HUES48 (cell line): ENCODE measurements around the gene LAYN.

Experiments
- H3K27ac ChIP-seq: one replicate; pipeline ENCODE4 v1.7.0; 2013; ENCODE audit warnings: low read depth, low read length, inconsistent platforms
- H3K27me3 ChIP-seq: 2 replicates; pipeline ENCODE4 v1.6.1; 2013; ENCODE audit warnings: mild to moderate bottlenecking, low read length; ENCODE audit not compliant: control insufficient read depth, insufficient read depth
- H3K36me3 ChIP-seq: 2 replicates; pipeline ENCODE4 v1.6.1; 2013; ENCODE audit warnings: low read length; ENCODE audit not compliant: control insufficient read depth, insufficient read depth
- H3K4me1 ChIP-seq: 2 replicates; pipeline ENCODE4 v1.6.1; 2013; ENCODE audit warnings: mild to moderate bottlenecking, low read length; ENCODE audit not compliant: control insufficient read depth, insufficient read depth
- H3K4me3 ChIP-seq: 2 replicates; pipeline ENCODE4 v1.5.1; 2013; ENCODE audit warnings: mild to moderate bottlenecking, low read depth, low read length
- H3K9ac ChIP-seq: 2 replicates; pipeline ENCODE4 v1.6.1; 2013; ENCODE audit warnings: mild to moderate bottlenecking, low read depth, low read length, moderate library complexity
- H3K9me3 ChIP-seq: 2 replicates; pipeline ENCODE4 v1.6.1; 2013; ENCODE audit warnings: low read length; ENCODE audit not compliant: control insufficient read depth, insufficient read depth

Gene LAYN

DNA sequence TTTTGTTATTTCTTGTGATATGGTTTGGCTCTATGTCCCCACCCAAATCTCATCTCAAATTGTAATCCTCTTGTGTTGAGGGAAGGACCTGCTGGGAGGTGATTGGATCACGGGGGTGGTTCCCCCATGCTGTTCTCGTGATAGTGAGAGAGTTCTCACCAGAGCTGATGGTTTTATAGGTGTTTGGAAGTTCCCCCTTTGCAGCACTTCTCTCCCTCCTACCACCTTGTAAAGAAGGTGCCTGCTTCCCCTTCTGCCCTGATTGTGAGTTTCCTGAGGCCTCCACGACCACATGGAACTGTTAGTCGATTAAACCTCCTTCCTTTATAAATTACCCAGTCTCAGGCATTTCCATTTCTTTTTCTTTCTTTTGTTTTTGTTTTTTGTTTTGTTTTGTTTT, 37.3 kb downstream of the LAYN start:
- Histone ChIP-seq H3K9ac (no peak overlapping the region), H3K9me3 (no peaks in the 10 kb centered on the region), H3K27ac (no peak overlapping the region), H3K27me3 (no peaks in the 10 kb centered on the region), H3K36me3 (no peaks in the 10 kb centered on the region), H3K4me3 (no peak overlapping the region), H3K4me1 (peaks cover 3% of the 10 kb centered on the region)

DNA sequence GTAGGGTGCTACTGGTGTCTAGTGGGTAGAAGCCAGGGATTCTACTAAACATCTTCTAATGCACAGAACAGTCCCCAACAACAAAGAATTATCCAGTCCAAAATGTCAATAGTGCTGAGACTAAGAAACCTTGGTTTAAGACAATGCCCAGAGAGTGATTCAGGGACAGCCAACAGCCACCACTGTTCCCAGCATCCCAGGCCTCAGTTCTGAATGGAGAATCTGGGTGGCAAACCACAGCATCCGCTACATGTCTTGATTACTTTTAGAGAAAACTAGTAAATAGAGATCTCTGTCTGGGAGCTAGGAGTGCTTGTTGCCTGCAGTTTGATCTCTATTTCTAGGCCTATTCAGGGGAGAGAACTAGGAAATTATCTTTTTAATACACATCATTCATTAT, 40.8 kb downstream of the LAYN start:
- no peaks in the 10 kb centered on the region for H3K36me3 ChIP-seq
- H3K4me1 ChIP-seq: no peaks in the 10 kb centered on the region; the same call in 1 of the 2 replicates
- H3K27me3 ChIP-seq: no peaks in the 10 kb centered on the region
- H3K4me3 ChIP-seq: no peak overlapping the region
- H3K9me3 ChIP-seq: no peaks in the 10 kb centered on the region
- H3K27ac ChIP-seq: no peak overlapping the region
- H3K9ac ChIP-seq: no peak overlapping the region

DNA sequence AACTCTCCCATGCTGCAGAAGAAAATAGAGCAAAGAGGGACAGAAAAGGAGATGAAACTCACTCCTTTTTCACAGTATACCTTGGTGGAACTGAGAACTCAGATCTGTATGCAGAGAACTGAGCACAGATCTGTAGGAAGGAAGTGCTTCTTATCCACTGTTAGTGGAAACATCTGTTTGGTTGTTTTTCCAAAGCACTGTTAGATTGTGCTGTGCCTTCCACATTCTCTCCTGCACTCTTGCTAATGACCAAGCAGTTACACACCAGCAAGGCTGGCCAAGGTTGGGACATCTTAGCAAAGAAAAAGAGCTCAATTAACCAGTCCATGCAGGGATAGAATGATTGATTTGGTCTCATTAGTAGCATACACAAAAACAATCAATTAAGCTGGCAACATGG, 41.6 kb downstream of the LAYN start:
- H3K36me3 ChIP-seq: no peaks in the 10 kb centered on the region
- no peaks in the 10 kb centered on the region for H3K9me3 ChIP-seq
- H3K4me3 ChIP-seq: no peak overlapping the region
- H3K9ac ChIP-seq: no peak overlapping the region
- no peak overlapping the region for H3K27ac ChIP-seq
- peaks cover 4% of the 10 kb centered on the region; the same call in 1 of the 2 replicates for H3K4me1 ChIP-seq
- no peaks in the 10 kb centered on the region for H3K27me3 ChIP-seq

DNA sequence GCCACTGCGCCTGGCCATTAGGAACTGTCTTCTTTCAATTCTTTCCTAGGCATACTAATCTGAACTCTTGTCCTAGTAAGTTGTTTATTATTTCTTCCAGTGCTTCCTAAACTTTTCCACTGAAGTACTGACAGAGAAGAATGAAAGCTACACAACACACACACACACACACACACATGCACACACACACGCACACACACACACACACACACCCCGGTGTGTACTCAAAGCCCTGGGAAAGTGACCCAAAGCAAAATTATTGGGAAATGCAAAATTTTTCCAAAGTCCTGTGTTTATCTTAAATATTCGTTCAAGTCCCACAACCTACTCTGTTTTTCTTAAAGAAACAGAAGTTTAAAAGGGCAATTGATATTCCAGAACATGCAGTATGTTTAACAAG, 42.4 kb downstream of the LAYN start:
- Histone ChIP-seq H3K36me3 (no peaks in the 10 kb centered on the region), H3K9me3 (no peaks in the 10 kb centered on the region), H3K9ac (no peak overlapping the region)

DNA sequence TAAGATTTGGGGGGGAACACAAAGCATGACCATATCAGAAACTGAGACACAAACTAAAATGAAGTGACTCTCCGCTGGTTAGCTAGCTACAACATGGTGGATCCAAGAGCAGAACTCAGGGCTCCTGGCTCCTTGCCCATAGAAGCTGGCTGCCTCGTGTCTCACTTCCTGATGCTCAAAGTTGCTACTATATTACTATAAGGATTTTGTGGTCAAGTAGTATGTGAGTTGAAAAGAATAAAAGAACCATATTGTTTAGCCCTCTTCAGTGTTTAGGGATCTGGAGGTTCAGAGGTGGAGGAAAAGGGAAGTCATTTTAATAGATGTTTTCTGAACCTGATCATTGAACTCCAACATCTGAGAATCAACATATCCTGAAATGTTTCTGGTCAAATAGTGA, 44.9 kb downstream of the LAYN start:
- H3K9me3 ChIP-seq: no peaks in the 10 kb centered on the region
- peaks cover 4% of the 10 kb centered on the region; the same call in 1 of the 2 replicates for H3K4me1 ChIP-seq
- H3K36me3 ChIP-seq: no peaks in the 10 kb centered on the region
- H3K9ac ChIP-seq: no peak overlapping the region
- H3K27me3 ChIP-seq: no peaks in the 10 kb centered on the region
- H3K27ac ChIP-seq: no peak overlapping the region
- H3K4me3 ChIP-seq: no peak overlapping the region

More for the DNA sequence above, 42.4 kb downstream of the LAYN start:
- peaks cover 4% of the 10 kb centered on the region; the same call in 1 of the 2 replicates for H3K4me1 ChIP-seq
- H3K4me3 ChIP-seq: no peak overlapping the region
- H3K27me3 ChIP-seq: no peaks in the 10 kb centered on the region
- H3K27ac ChIP-seq: no peak overlapping the region

DNA sequence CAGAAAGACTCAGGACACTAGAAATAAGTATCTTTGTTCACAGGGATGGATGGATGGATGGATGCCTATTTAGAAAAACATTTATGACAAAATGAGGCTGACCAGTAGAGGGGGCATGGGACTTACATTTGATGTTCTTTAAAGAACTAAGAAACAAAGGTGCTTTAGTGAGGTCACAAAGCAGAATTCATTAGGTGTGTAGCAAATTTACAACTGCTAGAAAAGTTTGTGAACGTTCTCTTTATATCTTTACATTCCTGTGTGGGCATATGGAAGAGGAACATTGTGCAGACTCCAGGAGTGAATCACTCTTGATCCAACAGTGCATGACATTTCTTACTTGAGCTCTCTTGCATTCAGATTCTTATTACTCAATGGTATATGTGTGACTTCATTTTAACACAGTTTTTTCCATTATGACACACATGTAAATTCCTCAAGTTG, 45.9 kb downstream of the LAYN start:
- no peak overlapping the region for H3K4me3 ChIP-seq
- H3K36me3 ChIP-seq: no peaks in the 10 kb centered on the region
- H3K27me3 ChIP-seq: no peaks in the 10 kb centered on the region
- H3K4me1 ChIP-seq: peaks cover 4% of the 10 kb centered on the region; the same call in 1 of the 2 replicates
- H3K9ac ChIP-seq: no peak overlapping the region
- H3K27ac ChIP-seq: no peak overlapping the region
- no peaks in the 10 kb centered on the region for H3K9me3 ChIP-seq

DNA sequence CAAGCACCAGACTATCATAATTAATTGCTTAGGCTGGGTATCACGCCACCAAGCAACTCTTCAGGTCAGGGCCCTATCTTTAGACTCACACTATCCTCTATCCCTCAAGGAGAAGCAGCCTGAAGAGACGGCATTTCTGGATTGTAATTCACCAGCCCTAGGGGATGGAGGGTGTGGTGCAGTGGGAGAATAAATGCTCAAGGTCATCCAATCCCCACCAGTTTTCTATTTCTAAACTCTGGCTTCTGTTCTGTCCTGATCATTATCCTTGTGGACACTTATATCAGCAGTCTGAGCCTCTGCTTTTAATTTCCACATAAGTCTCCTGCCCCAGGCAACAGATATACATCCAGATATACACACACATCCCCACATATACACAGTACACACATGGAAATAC, 48.6 kb downstream of the LAYN start:
- Histone ChIP-seq H3K4me1 (peaks cover 4% of the 10 kb centered on the region; the same call in 1 of the 2 replicates), H3K9me3 (no peaks in the 10 kb centered on the region), H3K36me3 (no peaks in the 10 kb centered on the region), H3K4me3 (no peak overlapping the region), H3K27ac (no peak overlapping the region), H3K27me3 (no peaks in the 10 kb centered on the region), H3K9ac (no peak overlapping the region)

DNA sequence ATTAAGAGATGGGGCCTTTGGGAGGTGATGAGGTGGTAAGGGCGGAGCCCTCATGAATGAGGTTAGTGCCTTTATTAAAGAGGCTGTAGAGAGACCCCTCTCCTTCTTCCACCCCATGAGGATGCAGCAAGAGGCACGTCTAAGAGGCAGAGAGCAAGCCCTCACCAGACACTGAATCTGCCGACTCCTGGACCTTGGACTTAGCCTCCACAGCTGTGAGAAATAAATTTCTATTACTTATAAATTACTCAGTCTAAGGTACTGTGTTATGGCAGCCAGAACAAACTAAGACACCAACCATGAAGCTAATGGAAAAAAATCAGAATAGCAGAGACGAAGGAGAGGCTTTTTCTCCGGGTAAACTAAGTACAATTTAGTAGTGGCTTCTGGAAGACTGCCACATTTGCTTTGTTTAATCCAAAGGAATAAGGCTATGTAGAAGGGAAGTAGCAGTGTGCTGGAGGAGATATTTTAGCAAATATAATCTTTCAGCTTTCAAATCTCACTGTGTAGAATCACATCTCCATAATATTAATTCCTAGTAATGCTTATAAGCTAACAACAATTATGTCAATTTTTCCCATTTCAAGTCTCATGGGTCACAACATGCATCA, 49.5 kb downstream of the LAYN start:
- H3K9me3 ChIP-seq: no peaks in the 10 kb centered on the region
- no peak overlapping the region for H3K4me3 ChIP-seq
- no peaks in the 10 kb centered on the region for H3K36me3 ChIP-seq

DNA sequence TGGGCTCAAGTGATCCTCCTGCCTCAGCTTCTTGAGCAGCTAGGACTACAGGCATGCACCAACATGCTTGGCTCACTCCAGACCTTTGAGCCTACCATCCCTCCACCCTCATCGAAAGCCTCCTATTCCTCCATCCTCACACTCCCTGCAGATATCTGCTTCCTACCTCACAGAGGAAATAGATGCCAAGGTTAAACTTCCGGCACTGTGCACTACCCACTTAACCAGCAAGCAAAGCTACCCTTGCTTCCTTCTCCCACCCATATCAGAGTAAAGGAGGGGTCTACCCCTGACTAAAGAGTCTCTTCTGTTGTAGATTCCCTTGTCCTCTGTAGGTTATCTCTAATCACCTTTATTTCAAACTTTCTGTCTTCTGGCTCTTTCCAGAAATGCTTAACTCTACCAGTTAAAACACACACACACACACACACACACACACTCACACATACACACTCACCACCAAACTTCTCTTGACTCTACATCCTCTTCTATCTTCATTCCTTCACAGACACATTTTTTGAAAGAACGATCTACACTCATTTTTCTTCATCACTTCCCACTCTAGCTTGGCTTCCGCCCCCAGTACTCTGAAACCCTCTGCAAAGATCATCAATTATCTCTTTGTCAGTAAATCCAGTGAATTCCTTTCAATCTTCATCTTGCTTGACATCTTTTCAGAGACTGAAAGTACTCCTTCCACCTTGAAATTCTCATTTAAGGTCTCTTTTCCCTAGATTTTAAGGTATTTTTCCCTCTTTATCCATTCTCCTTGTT, 50.9 kb downstream of the LAYN start:
- Histone ChIP-seq H3K27ac (no peak overlapping the region), H3K4me3 (no peak overlapping the region), H3K9me3 (no peaks in the 10 kb centered on the region), H3K4me1 (peaks cover 3% of the 10 kb centered on the region; the same call in 1 of the 2 replicates), H3K36me3 (no peaks in the 10 kb centered on the region), H3K27me3 (no peaks in the 10 kb centered on the region), H3K9ac (no peak overlapping the region)

More for the DNA sequence above, 49.5 kb downstream of the LAYN start:
- Histone ChIP-seq H3K4me1 (peaks cover 4% of the 10 kb centered on the region; the same call in 1 of the 2 replicates), H3K9ac (no peak overlapping the region), H3K27me3 (no peaks in the 10 kb centered on the region), H3K27ac (no peak overlapping the region)

DNA sequence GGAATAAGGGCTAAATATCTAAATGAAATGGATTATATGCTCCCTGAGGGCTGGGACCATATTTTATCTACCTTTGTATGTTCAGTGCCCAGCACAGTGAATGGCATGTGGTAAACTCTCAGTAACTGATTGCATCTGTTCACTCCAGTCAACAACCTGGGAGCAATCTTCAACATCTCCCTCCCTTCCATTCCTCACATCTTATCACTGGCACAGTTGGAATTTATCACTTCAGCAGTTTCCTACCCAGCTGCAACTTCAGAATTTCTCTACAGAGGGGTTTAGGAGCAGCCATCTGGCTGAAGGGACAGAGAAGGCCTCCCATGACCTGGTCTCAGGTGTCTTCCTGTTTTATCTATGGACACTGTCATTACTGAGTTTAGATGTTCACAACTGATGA, 52.0 kb downstream of the LAYN start:
- Histone ChIP-seq H3K36me3 (no peaks in the 10 kb centered on the region), H3K27ac (no peak overlapping the region), H3K4me1 (no peaks in the 10 kb centered on the region), H3K9me3 (no peaks in the 10 kb centered on the region), H3K4me3 (no peak overlapping the region), H3K9ac (no peak overlapping the region), H3K27me3 (no peaks in the 10 kb centered on the region)

DNA sequence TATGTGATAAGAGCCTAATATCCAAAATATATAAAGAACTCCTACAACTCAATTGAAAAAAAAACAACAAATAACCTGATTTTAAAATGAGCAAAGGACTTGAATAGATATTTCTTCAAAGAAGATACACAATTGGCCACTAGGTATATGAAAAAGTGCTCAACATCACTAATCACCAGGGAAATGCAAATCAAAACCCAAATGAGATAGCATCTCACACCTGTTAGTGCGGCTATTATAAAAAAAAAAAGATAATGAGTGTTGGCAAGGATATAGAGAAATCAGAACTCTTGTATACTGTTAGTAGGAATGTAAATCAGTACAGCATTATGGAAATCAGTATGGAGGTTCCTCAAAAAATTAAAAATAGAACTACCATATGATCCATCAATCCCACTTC, 55.8 kb downstream of the LAYN start:
- H3K4me3 ChIP-seq: no peak overlapping the region
- H3K27me3 ChIP-seq: peaks cover 3% of the 10 kb centered on the region
- H3K4me1 ChIP-seq: 0 out of 2 replicates have a peak, but pooled peaks cover under 1% of the 10 kb centered on the region
- H3K9ac ChIP-seq: no peak overlapping the region
- no peaks in the 10 kb centered on the region for H3K36me3 ChIP-seq
- no peak overlapping the region for H3K27ac ChIP-seq
- no peaks in the 10 kb centered on the region for H3K9me3 ChIP-seq
